ENCODE results near the gene SPIRE1.

Gene SPIRE1

DNA sequence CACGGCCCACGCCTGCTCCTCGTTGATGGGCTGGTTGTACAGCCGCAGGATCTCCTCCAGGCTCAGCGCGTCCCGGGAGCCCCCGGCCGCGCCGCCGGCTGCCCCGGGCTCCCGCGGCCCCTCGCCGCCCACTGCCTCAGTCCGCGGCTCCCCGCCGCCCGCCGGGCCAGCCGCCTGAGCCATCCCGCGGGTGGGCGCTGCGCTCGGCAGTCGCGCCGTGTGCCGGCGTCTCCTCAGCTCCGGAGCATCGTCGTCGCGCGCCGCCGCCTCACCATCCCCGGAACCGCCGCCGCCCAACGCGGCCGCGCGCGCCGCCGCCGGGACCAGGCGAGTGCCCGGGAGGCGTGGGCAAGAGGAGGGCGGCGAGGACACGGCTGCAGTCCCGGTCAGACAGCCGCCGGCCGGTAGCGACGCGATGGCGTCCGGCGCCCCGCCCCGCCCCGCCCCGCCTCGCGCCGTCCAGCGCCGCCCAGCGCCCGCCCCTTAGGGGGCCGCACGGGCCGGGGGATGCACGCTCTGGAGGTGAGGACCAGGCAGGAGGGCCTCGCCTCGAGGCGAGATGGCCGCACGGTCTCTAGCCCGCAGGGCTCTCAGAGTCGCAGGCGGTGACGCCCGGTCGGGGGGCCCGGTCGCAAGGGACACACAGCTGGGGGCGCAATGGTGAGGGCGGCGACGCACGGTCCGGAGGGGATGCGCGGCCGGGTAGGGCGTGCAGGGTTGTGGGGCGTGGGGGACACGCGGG lies at the start of gene SPIRE1:
SPIRE1 (minus strand) TSS at position 424 of the 742 bp plus-strand sequence; CDS start at position 183, 241 bp downstream.
- DNase-seq = peak; percentile 82

DNA sequence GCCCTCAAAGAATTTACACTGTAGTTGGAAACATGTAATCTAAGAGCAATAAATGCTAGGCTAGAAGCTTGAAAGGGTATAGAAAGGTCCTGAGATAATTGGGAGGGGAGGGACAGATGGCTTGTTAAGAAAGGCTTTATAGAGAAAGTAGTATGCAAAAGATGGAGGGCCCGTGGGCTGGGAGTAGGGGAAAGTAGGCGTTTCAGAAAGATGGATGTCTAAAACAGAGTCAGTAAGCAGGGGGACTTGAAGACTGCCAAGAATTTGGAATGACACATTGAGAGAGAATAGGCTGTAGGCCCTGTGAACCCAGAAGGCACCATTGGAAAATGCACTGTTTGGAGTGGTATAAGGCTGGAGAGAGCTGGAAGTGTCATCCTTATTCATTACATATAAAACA lies 45.8 kb upstream of the SPIRE1 start:
- peak; percentile 23 for DNase-seq

DNA sequence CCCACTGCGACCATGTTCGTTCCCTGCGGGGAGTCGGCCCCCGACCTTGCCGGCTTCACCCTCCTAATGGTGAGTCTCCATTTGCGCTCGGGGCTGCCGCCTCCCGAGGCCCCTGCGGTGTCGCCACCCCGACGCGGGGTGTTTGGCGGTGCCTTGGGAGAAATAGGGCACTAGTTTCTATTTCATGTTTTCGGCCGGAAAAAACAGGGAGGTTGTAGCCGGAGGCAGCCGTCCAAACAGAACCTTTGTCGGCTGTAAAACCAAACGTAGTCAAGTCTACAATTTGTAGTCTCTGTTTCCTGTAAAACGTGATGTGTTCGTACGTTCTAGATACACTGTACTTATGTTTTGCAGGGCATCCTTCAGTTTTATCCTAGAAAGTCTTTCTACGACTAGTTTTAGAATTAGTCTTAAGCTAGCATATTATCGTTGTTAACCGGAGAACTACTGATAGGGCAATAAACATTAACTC lies 45.2 kb upstream of the SPIRE1 start:
- DNase-seq = no peak

DNA sequence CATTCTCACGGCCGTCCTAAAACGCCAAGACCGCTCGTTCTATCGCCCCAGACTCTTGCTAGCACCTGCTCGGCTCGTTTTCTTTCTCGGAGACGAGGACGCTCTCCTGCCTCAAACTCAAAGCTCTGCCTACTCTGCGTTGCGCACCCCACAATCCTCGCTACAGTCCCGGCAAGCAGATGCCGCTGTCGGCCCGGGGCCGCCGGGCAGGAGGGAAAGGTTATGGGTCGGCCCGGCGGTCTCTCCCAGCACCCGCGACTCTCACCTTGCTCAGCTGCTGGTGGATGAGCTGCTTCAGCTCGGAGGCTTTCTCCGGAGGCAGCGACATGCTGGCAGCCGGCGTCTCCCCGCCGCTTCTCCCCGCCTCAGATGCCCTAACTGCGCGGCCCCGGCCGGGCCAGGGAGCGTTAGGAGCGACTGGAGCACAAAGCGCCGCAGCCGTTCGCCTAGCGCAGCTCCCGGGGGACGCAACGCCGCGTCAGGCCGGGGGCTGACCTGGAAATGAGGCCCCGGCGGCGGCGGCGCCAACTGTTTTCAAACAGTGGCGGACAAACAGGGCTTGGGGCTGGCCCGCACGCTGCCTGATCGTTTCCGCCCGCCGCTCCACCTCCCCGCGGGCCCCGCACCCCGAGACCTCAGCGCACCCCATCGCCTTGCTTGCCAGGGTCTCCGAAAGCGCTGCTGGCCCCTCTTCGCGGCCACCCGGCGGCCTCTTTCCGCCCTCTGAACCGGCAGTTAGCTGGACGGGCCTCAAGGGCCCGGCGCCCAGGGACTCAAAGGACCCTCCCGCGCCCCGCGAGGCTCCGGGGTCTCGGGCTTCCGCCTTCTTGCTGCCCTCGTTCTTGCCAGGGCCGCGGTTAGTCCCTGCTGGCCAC lies 44.6 kb upstream of the SPIRE1 start, which contains the start of the genes CEP76 and PSMG2:
CEP76 (minus strand) TSS at position 503 of the 875 bp plus-strand sequence; CDS start at position 328, 175 bp downstream.
PSMG2 (plus strand) TSS at position 822 of the 875 bp plus-strand sequence. CDS start 66 bp downstream, outside the sequence.
- peak; percentile 95 for DNase-seq

DNA sequence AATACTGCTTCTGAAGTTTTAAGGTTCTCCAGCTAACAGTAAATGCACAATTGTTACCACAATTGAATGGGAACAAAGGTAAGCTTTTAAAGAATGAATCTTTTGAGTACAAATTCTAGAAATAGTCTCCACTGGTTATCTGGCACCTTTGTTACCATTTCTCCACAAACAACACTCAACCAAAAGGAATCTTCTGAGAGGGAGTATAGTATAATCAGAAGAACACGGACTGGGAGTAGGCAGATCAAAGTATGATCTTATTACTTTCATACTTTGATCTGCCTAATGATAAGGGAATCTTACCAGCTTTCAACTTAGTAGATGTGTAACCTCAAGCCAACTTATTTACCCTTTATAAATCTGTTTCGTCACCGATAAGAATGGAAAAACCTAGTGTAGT lies 43.3 kb upstream of the SPIRE1 start:
- DNase-seq = no peak

DNA sequence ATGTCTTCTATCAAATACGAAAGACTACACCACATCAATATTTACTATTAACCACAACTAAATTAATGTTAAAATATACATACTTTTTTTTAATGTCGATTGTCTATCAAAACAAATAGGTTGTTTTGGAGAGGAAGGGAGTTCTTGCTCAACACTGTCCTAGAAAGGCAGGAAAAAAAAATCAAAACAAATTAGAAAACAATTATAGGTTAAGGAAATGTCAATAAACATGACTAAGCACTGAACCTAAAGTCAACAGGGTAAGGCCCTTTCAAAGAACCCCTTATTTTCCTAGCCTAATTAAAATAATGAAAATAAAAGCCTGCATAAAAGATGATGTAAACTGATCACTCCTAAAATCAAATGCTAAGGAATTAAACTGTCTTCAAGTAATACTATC lies 41.8 kb upstream of the SPIRE1 start:
- DNase-seq = no peak

DNA sequence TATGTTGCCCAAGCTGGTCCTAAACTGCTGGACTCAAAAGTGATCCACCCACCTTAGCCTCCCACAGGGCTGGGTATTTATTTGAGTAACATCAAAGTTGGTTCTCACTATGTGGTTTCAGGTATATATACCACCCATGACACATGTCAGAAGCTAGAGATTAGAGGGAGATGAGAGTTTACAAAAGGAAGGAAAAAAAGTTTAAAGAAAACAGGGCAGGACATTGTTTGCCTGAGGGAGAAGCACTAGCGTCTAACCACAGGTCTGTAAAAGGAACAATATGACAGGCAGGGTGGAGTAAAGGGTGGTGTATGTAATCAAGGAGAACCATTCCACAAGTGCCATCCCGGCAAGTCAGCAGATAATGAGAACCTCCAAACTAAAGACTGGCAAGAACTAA lies 36.1 kb upstream of the SPIRE1 start:
- DNase-seq = no peak

DNA sequence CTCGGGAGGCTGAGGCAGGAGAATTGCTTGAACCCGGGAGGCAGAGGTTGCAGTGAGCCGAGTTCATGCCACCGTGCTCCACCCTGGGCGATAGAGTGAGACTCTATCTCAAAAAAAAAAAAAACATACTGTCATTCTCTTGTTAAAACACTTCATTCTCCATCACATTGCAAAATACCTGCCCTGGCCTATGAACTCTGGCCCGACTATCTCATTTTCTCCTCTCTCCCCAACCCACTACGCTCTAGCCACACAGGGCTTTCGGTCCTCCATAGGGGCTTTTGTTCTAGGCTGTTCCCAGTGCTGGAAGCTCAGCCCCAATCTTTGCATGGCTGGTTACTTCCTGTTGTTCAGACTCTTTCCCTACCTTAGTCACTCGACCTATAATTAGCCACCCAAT lies 34.3 kb upstream of the SPIRE1 start:
- DNase-seq = no peak

DNA sequence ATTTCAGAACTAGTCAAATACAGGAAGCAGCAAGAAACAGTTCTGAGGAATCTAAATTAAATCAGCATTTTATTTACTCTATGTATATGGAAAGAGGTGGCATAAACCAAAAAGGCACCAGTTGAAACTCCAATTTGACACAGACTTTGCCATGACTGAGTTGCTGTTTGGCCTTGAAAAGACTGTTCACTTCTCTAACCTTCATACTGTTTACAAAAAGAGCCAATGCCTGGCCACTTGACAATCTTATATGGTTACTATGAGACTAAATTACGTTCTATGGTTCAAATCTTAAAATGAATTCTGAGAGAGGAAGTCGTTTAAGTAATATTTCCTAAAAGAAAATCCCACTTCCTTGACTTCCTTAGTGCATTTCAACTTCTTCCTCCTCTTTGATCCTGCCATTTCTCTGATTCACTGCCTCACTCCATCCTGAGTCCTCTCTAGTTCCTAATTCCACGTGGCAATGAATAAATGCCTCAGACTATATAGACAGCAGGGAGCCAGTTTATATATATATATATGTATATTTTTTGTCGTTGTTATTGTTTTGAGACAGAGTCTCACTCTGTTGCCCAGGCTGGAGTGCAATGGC lies 31.4 kb upstream of the SPIRE1 start:
- no peak for DNase-seq

DNA sequence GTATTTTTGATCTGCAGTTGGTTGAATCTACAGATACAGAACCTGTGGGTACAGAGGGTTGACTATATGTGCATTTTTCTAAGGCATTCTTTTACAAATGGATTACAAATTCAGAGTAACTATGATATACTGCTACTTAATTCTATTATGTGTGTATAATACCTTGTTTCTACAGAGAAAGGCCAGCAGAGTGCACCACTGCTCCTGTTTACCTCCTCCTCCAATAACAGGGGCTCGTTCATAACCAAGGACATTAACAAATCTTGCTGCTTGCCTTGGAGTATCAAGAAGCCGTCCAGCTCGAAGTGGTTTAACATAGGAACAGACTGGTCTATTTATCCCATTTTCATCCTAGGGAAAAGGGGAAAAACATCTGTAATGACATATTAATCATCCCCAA lies 28.2 kb upstream of the SPIRE1 start:
- no peak for DNase-seq

DNA sequence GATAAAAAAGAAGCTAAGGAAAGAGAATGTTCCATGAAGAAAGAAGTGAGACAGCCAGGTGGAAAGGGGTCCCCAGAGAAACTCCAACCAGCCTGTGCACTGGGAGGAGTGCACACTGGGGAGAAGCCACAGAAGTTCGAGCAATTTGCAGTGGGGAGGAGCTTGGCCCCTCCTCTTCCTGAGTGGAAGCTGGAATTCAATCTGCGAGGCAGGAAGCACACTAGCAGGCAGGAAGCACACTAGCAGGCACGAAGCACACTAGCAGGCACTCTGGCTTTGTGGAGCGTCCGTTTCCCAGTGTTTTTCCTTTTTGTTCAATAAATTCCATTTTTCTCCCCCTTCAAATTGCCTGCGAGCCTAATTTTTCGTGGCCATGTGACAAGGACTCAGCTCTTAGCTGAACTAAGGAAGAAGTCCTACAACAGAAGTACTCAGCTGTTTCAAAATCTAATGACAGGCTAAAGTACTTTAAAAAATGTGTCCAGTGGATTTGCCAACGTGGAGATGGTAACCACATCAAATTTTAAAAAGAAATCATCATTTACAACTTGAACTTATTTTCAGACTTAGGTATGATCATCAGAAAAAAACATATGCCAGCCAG lies 21.4 kb upstream of the SPIRE1 start:
- DNase-seq = peak; percentile 70

DNA sequence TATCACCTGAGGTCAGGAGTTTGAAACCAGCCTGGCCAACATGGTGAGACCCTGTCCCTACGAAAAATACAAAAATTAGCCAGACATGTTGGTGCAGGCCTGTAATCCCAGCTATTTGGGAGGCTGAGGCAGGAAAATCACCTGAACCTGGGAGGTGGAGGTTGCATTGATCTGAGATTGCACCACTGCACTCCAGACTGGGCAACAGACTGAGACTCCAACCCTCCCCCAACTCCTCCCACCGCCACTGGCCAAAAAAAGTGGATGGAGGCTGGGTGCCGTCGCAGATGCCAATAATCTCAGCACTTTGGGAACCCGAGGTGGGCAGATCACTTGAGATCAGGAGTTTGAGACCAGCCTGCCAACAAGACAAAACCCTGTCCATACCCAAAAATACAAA lies 10.1 kb upstream of the SPIRE1 start:
- DNase-seq = no peak

DNA sequence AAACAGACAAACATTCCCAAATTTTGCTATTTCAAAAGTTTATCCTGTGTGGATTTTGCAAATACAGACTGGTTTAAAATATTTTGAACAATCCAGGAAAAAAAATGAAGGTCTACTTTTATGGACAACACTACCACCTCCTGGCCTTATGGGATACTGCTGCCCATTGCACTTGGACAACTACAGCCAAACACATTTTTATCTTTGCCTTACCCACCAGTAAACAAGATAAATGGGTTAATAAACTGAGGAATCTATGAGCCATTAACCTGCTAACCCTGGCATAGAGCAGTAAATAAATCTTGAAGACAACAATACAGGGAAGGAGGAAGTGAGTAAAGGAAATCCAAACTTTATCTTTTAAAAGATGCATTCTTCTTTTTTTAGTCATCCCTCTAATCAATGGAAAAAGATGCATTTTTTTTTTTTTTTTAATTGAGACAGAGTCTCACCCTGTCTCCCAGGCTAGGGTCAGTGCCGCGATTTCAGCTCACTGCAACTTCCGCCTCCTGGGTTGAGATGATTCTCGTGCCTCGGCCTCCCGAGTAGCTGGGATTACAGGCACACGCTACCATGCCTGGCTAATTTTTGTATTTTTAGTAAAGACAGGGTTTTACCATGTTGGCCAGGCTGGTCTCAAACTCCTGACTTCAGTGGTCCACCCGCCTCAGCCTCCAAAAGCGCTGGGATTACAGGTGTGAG lies 2.1 kb upstream of the SPIRE1 start:
- DNase-seq = peak; percentile 48

DNA sequence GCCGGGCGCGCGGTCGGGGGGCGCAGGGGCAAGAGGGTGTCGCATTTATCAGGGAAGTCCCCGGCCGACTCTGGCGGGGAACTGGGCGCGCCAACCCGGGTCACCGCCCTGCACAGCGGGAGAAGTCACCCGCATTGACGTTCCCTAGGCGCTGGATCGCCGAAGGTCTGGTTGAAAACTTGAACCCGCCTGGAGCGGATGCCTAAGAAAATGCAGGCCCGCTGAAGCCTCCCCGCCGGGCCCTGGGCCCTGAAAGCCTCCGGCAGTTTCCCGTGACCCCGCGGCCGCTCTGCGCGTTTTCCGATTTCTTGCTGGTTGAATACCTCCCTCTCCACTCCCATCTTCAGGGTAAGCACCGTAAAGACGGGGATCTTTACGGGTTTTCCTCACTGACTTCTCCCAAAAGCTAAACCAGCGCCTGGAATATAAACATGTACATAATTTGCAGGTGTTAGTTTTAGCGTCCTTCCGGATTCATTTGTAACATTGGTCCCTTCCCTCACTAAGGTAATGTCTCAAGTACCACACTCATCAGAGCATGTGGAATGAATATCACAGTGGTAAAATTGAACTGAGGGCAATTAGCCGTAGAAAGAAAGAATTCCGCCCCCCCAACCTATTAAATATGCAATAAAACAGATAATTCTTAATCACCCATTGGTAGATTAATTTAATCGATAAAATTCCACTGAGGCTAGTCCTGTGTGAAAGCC lies 675 bp upstream of the SPIRE1 start:
- DNase-seq = peak; percentile 42

DNA sequence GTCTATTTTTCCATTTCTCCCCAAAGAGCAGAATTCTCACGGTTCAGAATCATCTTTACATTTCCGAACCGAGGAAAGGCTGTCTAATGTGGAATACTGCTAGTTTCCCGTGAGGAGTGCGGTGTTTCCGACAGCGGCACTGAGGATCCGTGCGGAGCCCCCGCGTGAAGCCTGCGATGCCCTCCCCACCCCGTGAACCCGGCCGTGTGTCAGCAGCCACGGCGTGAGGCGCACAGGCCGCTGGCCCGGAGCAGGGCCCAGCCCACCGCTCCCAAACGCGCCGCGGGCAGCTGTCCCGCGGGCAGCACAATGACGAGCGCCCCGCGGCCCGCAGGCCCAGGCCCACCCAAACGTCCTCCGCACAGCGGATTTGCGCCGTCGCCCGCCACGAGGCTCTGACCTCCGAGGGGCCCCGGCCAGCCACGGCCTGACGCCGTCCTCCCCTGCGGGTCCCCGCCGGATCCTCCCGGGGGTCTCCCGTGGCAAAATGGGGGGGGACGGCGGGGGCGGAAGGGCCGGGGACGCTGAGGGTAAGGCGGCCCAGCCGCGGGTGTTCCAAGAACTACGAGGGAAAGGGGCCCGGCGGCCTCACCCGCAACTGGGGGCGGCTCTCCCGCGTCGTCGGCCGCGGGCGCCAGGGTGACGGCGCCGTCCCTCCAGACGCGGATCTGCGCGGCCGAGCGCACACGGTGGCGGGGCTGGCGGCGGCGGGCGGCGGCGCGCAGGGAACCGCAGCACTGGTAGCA lies 796 bp downstream of the SPIRE1 start:
- DNase-seq = peak; percentile 65

DNA sequence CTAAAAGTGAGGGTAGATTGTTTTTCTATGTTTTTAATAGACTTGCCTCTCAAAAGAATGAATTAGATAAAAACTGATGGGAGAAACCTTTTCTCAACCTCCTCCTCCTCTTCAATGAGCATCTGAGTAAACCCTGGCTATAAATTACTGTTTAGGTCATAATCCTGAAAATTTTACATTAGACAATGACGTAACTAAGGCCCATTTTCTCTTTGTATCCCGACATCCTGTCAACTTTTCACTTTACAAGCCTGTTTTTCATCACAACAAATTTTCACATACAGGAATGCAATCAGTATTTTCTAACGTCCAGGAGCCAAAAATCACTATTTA lies 1.3 kb downstream of the SPIRE1 start:
- no peak for DNase-seq

DNA sequence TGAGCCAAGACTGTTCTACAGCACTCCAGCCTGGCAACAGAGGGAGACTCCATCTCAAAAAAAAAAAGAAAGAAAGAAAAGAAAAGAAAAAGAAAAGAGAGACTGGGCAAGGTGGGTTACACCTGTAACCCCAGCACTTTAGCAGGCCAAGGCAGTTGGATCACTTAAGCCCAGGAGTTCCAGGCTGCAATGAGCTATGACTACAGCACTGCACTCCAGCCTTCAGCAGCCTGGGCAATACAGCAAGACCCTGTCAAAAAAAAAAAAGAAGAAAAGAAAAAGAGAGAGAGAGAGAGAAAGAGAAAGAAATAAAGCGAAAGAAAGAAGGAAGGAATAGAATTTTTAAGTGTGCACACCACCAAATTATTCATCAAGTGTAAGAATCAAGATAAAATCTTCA lies 2.9 kb downstream of the SPIRE1 start:
- DNase-seq = no peak

DNA sequence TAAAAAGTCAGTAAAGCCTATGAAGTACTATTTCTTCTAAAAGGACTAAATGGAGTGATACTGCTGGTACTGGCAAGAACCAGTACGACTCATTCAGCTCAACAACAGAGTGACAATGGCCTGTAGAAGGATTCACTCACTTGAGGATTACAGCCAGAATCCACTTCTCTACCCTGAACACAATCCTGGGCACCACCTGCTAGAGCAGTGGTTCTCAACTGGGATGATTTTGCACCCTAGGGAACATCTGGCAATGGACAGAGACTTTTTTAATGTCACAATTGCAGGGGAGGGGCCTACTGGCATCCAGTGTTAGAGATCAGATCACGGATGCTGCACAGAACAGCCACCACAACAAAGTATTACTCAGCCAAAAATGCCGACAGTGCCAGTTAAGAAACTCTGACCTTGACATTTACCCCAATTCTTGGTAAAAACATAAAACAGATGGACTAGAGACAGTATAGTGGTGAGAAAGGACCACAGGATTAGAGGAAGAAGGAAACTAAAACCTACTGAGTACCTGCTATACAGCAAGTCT lies 5.0 kb downstream of the SPIRE1 start:
- DNase-seq = no peak

DNA sequence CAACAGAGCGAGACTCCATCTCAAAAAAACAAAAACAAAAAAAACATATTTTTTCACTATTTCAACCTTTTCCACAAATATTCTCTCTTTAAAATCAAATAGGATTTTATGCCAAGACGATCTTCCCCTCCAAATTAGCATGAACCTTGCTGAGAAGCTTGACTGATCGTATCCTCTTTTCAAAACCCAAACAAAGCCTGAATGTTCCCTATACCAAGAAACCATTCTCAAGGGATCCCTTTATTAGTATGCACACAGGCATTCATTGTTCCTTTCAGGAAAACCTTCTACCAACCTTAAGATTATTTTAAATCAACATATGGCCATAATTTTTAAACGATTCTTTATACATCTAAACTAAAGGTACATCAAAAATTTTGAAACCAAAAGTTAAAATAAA lies 6.3 kb downstream of the SPIRE1 start:
- no peak for DNase-seq

DNA sequence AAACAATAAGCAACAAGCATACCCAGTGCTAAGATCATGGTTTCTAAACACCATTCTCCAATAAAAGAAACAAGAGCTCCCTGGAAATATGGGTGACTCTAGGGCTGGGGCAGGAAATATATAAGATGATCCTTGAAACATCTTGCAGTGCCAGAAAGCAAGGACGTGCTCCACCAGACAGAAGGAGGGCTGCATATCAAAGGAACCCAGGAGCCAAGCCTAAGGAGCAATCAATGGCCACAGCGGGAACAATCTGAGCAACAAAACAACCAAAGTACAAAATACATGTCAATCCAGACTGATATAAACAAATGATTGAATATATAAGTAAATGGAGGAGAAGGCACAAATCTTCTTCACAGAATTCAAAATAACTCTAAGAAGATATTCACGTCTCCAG lies 10.1 kb downstream of the SPIRE1 start:
- DNase-seq = no peak

DNA sequence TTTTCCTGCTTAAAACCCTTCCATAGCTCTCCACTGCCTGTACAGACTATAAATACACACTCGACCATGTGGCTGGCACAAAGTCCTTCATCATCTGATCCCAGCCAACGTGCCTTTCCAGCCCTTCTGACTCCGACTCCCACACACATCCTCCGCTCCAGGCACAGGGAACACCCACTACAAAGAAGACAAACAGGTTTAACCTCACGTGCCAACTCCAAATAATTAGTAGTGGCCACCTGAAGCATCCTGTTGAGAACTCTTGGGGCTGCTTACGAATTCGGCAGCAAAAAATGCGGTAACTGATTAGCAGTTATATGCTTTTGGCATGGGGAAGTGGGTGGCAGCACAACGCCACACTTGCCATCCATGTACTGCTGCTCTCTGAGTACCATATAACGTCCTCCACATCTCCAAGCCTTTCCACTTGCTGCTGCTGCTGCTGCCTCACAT lies 12.1 kb downstream of the SPIRE1 start:
- peak; percentile 39 for DNase-seq

All from right hindlimb (tissue), 1 donor.